Endothelial cell (in vitro differentiated cells): ENCODE results near the gene PCDH7. TPM values are rescaled to one million over a fixed set of nuclear protein-coding genes. Genes with fewer than 3 reads are reported as not detected.

ENCODE experiments used
- DNase-seq: peaks from one replicate; pipeline ENCODE4 v3.0.0; 2021; ENCODE audit warnings: low spot score
- H3K27ac Mint-ChIP-seq: one replicate; pipeline ENCODE4 v1.8.0; 2021; ENCODE audit warnings: mixed read lengths, inconsistent platforms; ENCODE audit not compliant: unreplicated experiment
- H3K27me3 Mint-ChIP-seq: one replicate; pipeline ENCODE4 v1.8.0; 2021; ENCODE audit warnings: mild to moderate bottlenecking, moderate library complexity, mixed read lengths, inconsistent platforms; ENCODE audit not compliant: unreplicated experiment
- H3K36me3 Mint-ChIP-seq: one replicate; pipeline ENCODE4 v1.8.0; 2021; ENCODE audit warnings: mild to moderate bottlenecking, low read depth, mixed read lengths, inconsistent platforms; ENCODE audit not compliant: unreplicated experiment
- H3K4me1 Mint-ChIP-seq: one replicate; pipeline ENCODE4 v1.8.0; 2021; ENCODE audit warnings: mild to moderate bottlenecking, mixed read lengths, inconsistent platforms; ENCODE audit not compliant: unreplicated experiment
- H3K4me3 Mint-ChIP-seq: one replicate; pipeline ENCODE4 v1.8.0; 2021; ENCODE audit warnings: mild to moderate bottlenecking, mixed read lengths, inconsistent platforms; ENCODE audit not compliant: unreplicated experiment
- H3K9me3 Mint-ChIP-seq: one replicate; pipeline ENCODE4 v1.8.0; 2021; ENCODE audit warnings: mixed read lengths, inconsistent platforms; ENCODE audit not compliant: unreplicated experiment
- CTCF ChIP-seq: fragments of 200-600 bp; sonication (generic); IDR thresholded peaks from one replicate; pipeline ENCODE4 v1.5.0; 2021; ENCODE audit warnings: antibody characterized with exemption; ENCODE audit not compliant: unreplicated experiment
- total RNA-seq: library from RNA; stranded (reverse); fragmentation: NEBNext Ultra II Directional; extraction: Animal tissue kit (Norgen Biotek cat#: 25700); gene quantifications from one replicate; pipeline ENCODE4 v1.2.1, GENCODE V29; 2021; ENCODE audit not compliant: unreplicated experiment

Gene PCDH7
- total RNA-seq, 1 donor from 2014 or later = 6.1 TPM

GRCh38 chr4:30719454-30720020 is 632 bp upstream of the PCDH7 start:
- no peak for TF ChIP-seq CTCF
- Mint-ChIP-seq H3K27ac (peak overlapping the region; percentile 72), H3K27me3 (peaks cover 32% of the 10 kb centered on the region), H3K4me1 (peaks cover 22% of the 10 kb centered on the region), H3K4me3 (peak overlapping the region; percentile 98), H3K36me3 (no peaks in the 10 kb centered on the region), H3K9me3 (no peaks in the 10 kb centered on the region)
- DNase-seq = peak; percentile 58

- no peak for TF ChIP-seq CTCF
- no peaks in the 10 kb centered on the region for H3K9me3 Mint-ChIP-seq
- H3K4me3 Mint-ChIP-seq = peak overlapping the region; percentile 98
- peaks cover 22% of the 10 kb centered on the region for H3K4me1 Mint-ChIP-seq
- H3K36me3 Mint-ChIP-seq = no peaks in the 10 kb centered on the region
- H3K27ac Mint-ChIP-seq = peak overlapping the region; percentile 48
- peaks cover 32% of the 10 kb centered on the region for H3K27me3 Mint-ChIP-seq
- DNase-seq = peak; percentile 42
Observed at GRCh38 chr4:30720661-30721184, 554 bp downstream of the PCDH7 start.

- peaks cover 21% of the 10 kb centered on the region for H3K4me1 Mint-ChIP-seq
- peak; percentile 76 for DNase-seq
- no peaks in the 10 kb centered on the region for H3K36me3 Mint-ChIP-seq
- peak overlapping the region; percentile 48 for H3K27ac Mint-ChIP-seq
- no peaks in the 10 kb centered on the region for H3K9me3 Mint-ChIP-seq
- H3K27me3 Mint-ChIP-seq = peaks cover 32% of the 10 kb centered on the region
- TF ChIP-seq CTCF = peak; percentile 50
- H3K4me3 Mint-ChIP-seq = peak overlapping the region; percentile 98
Observed at GRCh38 chr4:30721185-30722091, 1.3 kb downstream of the PCDH7 start.

GRCh38 chr4:30722092-30722358 is 1.9 kb downstream of the PCDH7 start:
- Mint-ChIP-seq H3K36me3 (no peaks in the 10 kb centered on the region), H3K27me3 (peaks cover 30% of the 10 kb centered on the region), H3K9me3 (no peaks in the 10 kb centered on the region), H3K4me3 (peak overlapping the region; percentile 85), H3K27ac (no peak overlapping the region), H3K4me1 (peaks cover 18% of the 10 kb centered on the region)
- no peak for DNase-seq
- TF ChIP-seq CTCF = no peak
